ENCODE results near the gene FOCAD. TPM values are rescaled to one million over a fixed set of nuclear protein-coding genes. Genes with fewer than 3 reads are reported as not detected.

The FOCAD gene
- total RNA-seq, 4 donors from 2014 or later, result 13.9 to 31.2 (median 22.0) TPM

DNA sequence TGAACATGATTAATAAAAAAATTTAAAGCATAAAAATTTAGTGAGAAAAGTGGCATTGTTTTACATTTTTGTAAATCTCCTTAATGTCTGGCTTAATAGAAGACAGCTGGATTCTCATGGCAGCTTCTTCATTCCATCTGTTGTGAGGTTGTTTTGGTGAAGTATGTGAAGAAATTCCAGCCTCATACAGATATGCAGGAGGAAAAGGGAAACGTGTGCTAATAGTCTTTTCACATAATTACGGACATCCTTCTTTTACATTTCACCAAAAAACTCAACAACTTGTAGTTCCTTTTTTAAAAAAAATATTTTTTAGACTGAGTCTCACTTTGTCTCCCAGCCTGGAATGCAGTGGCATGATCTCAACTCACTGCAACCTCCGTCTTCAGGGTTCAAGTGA is 300.4 kb downstream of the FOCAD start:
- H3K4me3 ChIP-seq (ENCODE audit: low read depth, poor library complexity, severe bottlenecking), result no peak overlapping the region
- 63 to 73% methylated on average over 3 of the region's 3 CpGs for WGBS, 2 donors
- DNase-seq (ENCODE audit: low spot score in 2 of 2), result no peak
- TF ChIP-seq, protein P1, sequence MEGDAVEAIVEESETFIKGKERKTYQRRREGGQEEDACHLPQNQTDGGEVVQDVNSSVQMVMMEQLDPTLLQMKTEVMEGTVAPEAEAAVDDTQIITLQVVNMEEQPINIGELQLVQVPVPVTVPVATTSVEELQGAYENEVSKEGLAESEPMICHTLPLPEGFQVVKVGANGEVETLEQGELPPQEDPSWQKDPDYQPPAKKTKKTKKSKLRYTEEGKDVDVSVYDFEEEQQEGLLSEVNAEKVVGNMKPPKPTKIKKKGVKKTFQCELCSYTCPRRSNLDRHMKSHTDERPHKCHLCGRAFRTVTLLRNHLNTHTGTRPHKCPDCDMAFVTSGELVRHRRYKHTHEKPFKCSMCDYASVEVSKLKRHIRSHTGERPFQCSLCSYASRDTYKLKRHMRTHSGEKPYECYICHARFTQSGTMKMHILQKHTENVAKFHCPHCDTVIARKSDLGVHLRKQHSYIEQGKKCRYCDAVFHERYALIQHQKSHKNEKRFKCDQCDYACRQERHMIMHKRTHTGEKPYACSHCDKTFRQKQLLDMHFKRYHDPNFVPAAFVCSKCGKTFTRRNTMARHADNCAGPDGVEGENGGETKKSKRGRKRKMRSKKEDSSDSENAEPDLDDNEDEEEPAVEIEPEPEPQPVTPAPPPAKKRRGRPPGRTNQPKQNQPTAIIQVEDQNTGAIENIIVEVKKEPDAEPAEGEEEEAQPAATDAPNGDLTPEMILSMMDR (IDR thresholded peaks at IDR 0.05), result no peak
- no peak for TF ChIP-seq POLR2A (IDR thresholded peaks at IDR 0.05)
- intact Hi-C loops (cut with DNase I; ENCODE audit: low total_unique reads), result no loop called here

DNA sequence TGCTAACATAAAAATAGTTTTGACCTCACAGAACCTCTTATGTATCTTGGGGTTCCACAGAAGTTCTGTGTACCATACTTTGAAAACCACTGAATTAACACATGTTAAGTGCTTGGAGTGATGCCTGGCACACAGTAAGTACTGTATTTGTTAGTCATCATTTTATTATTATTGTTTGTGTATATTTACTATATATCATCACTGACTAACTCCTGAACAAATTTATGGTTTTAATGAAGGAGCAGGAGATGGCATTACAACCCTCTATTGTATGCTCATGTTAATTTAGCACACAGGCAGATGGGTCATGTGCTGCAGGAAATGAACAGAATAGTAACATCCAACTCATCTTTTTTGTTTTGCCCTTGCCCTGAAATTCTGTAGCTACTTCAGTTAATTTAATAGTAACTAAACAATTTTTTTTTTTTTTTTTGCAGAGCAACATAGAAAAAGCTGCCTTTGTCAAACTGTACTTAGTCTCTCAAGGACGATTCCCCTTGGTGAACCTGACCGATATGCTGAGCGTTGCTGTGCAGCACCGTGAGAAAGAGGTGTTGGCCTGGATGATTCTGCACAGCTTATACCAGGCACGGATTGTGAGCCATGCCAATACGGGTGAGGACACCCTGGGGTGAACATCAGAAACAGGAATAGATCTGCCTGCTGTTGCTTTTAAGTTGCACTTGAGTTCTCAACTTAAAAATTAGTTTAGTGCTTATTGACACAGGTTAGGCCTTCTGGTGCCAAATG is 302.0 kb downstream of the FOCAD start:
- TF ChIP-seq, protein P1 (IDR thresholded peaks at IDR 0.05), result no peak

DNA sequence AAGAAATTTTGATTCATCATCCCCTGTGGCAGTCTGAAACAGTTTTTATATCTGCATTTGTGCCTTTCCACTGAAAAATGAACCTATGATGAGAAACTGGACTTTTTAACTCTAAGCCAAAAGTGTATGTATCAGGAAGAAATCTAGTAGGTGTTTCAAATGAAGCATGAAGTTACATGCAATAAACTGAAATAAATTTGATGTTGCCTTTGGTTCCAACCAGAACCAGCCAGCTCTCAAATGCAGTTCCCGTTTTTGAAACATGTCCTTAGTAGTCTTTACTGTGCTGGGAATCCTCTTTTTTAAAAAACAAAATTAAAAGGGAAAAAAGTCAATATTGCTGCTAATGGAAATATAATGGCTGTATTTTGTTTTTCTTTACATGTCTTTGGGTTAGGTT is 303.5 kb downstream of the FOCAD start:
- WGBS, 2 donors, result 68 to 74% methylated on average over 1 of the region's 1 CpG
- no peak for DNase-seq (ENCODE audit: low spot score in 2 of 2)
- intact Hi-C loops (cut with DNase I; ENCODE audit: low total_unique reads), result no loop called here
- H3K4me3 ChIP-seq (ENCODE audit: low read depth, poor library complexity, severe bottlenecking), result no peak overlapping the region
- TF ChIP-seq POLR2A (IDR thresholded peaks at IDR 0.05), result no peak
- TF ChIP-seq, protein P1 (IDR thresholded peaks at IDR 0.05), result no peak

More for the DNA sequence above, 302.0 kb downstream of the FOCAD start:
- WGBS, 2 donors, result 73 to 81% methylated on average over 6 of the region's 6 CpGs
- H3K4me3 ChIP-seq (ENCODE audit: low read depth, poor library complexity, severe bottlenecking), result no peak overlapping the region
- DNase-seq (ENCODE audit: low spot score in 2 of 2), result no peak
- intact Hi-C loops (cut with DNase I; ENCODE audit: low total_unique reads), result no loop called here

DNA sequence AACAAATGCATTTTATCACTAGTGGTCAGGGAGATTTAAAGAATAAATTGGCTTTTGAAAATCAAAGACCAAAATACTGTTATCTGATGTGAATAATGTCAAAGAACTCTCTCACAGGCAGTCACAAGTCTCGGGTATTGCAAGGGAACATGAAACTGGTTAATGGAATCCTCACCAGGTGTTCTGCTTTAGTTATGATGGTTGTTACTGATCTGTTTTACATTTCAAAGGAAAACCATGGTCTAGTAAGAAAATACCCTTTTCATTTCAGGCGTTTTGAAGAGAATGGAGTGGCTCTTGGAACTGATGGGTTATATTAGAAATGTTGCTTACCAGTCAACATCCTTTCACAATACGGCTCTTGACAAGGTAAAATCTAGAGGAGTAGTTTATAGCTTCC is 304.0 kb downstream of the FOCAD start:
- no peak overlapping the region for H3K4me3 ChIP-seq (ENCODE audit: low read depth, poor library complexity, severe bottlenecking)
- no peak for DNase-seq (ENCODE audit: low spot score in 2 of 2)
- TF ChIP-seq POLR2A (IDR thresholded peaks at IDR 0.05), result no peak
- TF ChIP-seq, protein P1 (IDR thresholded peaks at IDR 0.05), result no peak
- intact Hi-C loops (cut with DNase I; ENCODE audit: low total_unique reads), result no loop called here
- WGBS, 2 donors, result 90 to 94% methylated on average over 3 of the region's 3 CpGs

DNA sequence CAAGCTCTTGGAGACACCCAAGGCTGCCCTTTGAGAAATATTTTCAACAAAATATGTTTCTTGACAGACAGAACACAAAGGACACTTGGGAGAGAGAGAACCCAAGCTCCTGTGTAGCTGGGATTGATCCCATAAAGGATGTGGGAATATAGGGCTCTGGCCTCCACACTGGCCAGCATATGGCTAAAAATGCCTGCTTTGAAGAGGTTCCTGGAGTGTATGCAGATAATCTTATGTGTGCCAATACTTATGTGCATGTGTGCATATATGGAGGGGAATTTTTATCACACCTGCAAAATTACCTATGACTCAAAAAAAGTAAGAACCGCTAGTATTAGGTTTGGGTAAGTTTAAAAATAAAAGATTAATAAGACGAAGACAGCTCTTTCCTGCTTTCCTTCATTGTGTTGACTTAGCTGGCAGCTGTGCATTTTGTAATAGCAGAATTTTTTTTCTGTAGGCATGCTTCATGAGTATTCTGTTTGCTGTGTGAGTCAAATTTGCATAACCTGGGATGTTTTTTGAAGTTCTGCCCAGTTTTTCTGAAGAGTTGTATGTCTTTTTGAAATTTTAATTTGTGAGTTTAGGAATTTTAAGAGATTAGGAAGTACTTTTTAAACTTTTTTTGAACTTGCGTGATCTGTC is 304.7 kb downstream of the FOCAD start:
- H3K4me3 ChIP-seq (ENCODE audit: low read depth, poor library complexity, severe bottlenecking), result no peak overlapping the region
- intact Hi-C loops (cut with DNase I; ENCODE audit: low total_unique reads), result no loop called here
- DNase-seq (ENCODE audit: low spot score in 2 of 2), result no peak
- 46 to 50% methylated on average over 3 of the region's 3 CpGs for WGBS, 2 donors
- TF ChIP-seq, protein P1 (IDR thresholded peaks at IDR 0.05), result no peak
- TF ChIP-seq POLR2A (IDR thresholded peaks at IDR 0.05), result no peak
